Midbrain (tissue), 1 donor: ENCODE data around the gene WT1.

Experiments
- DNase-seq: peaks from one replicate; lab custom pipeline; 2025; lab: John Stamatoyannopoulos, UW

The WT1 gene

DNA sequence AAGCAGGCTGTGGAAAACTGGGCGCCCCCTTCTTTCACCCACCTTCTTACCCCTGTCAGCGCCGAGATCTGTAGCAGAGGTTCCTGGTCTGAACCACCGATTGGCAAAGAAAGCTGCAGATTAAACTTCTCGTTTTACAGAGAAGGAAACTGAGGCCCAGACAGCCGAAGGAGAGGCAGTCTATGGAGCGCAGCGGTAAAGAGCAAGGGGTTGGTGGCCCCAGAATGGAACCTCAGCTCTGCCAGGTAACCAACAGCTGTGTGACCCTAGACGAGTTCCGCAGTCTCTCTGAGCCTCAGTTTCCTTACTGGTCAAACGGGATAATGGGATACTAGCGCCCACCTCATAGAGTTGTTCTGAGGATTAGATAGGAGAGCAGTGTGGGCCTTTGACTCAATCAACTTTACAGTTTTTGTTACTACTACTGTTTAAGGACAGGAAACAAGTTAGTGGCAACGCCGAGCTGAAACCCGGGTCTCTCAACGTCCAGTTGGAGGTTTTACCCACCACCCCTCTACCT lies 3.1 kb upstream of the WT1 start:
- DNase-seq = no peak

DNA sequence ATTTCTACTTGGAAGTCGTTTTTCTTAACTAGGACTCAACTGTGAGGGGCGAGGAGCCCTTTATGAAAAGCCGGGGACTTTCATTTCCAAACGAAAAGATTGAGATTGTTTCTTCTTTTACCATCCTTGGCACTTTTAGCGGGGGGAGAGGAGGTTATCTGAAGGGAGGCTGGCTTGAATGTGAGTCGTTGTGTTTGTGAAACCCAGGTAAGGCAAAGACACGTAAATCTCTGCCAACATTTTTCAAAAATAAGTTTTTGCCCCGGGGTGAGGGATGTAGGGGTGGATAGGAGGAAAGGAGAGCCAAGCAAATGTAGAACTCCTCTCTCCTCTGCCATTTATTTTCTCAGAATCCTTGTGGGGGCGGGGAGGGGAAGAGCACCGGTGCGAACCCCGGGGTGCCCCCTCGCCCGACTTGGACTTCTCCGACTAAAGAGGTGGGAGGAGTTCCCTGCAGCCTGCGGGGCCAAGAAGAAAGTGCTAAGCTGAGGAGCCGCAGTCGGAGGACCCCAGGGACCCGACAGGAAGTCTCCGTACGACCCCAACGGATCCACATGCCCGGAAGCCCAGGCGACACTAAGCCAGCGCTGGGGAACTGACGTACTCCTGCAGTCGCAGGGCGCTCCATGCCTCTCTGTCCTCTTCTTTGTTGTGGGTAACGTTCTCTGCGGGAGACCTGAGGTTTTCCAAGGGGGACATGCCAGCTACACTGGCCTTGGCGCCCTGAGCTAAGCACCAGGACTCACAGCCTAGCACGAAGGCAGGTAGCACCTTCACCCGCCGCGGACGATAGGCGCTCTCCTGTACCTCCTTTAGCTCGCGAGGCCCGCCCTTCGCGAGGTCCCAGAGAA lies 2.4 kb upstream of the WT1 start:
- DNase-seq = no peak

GRCh38 chr11:32436751-32437494 lies 1.6 kb upstream of the WT1 start:
- DNase-seq = no peak

GRCh38 chr11:32435942-32436750 lies 807 bp upstream of the WT1 start:
- DNase-seq = no peak

- DNase-seq = no peak
Observed at GRCh38 chr11:32435152-32435480, 223 bp downstream of the WT1 start.

DNA sequence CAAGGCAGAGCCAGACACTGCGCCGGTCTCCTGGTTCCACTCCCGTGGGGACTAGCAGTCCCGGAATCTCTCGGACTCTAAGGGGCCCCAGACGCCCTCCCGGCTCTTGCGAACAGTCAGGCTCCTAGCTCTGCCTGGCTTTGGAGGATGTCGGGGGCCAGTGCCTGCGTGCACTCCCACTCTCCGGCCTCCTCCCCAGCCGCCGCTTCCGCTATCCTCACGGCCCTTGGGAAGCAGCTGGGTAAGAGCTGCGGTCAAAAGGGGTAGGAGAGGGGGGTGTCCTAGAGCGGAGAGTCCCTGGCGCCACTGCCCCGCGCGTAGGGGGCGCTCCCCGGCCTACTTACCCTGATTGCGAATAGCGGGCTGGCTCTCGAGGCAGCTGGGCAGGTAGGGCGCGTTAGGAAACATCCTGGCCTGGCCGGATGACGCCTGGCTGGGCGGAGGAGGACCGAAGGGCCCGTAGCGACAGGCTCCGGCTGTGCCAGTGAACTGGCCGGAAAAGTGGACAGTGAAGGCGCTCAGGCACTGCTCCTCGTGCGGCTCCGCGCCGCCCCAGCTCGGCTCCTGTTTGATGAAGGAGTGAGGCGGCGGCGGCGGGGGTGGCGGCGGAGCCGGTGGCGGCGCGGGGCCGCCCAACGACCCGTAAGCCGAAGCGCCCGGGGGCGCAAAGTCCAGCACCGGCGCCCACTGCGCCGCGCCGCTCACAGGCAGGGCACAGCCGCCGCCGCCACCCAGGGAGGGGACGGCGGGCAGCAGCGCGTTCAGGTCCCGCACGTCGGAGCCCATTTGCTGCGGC lies 785 bp downstream of the WT1 start:
- no peak for DNase-seq

DNA sequence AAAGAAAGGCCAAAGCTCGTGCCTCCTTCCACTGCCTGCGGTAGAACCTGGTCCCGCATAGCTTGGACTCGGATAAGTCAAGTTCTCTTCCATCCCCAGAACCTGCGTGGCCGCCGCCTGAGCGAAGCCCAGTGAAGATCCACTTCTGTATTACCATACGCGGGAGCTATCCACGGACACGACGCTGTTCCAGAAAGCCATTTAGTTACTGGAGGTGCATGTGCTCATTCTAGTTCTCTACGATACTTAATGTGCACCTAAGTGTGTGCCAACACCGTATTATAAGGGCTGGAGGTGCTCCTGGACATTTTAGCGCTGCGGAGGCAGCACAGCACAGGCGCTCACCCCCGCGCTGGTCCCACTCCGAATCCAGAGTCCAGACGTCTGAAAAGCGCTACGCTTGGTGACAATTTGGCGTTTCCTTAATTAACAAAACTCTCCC lies 1.4 kb downstream of the WT1 start:
- no peak for DNase-seq

- DNase-seq = no peak
Observed at GRCh38 chr11:32433101-32433913, 2.0 kb downstream of the WT1 start.

DNA sequence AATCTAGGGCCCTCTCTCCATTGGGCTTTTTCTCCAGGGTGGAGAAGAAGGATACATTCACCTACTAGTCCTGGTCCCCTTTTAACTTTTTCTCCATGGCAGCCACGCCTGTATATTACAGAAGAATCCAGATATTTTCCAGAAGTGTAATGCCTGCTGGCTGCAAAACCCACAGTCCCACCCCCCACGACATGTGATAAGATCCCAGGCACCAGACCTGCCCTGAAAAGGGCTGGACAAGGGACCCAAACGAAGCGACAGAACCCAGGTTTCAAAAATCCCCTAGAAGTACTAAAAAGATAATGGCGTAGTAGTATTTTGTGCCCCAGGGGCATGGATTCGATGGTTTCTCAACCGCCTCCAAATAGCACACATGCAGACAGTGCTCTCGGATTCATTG lies 2.8 kb downstream of the WT1 start:
- no peak for DNase-seq

DNA sequence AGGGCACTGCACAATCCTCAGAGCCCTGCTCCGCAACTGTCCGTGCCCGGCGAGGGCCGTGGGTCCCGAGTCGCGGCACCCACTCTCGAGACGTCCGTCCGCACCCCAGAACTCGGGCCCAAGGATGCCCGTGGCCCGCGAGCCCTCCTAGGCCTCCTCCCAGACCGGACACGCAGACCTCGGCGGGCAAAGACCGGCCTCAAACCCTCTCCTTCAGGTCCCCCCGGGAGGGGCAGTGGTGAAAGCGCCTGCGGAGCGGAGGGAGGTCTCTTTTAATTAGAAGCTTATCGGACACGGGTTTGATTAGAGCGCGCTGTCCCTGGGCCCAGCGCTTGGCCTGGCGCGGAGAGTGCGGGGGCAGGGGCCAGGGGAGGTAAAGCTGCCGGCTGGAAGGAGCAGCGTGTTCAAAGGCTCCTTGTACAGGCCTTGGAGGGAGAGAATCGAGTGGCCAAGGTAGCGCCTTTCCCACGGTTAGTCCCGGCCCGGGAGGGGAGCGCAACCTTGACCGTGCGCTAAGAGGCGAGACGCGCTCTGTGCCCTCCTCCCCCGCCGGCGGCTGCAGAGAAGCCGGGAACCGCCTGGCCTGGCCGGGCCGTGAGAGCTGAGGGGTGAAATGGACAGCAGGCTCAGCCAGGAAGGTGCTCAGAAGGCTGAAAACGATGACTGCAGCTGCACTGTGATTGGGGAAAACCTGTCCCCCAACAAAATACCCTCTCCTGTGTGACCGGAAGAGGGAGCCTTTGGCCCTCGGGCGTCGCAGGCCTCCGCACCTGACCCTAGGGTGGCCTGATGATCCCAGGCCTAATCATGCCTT lies 4.6 kb downstream of the WT1 start:
- no peak for DNase-seq

- DNase-seq = no peak
Observed at GRCh38 chr11:32429477-32429876, 5.9 kb downstream of the WT1 start.

- DNase-seq = no peak
Observed at GRCh38 chr11:32428665-32429303, 6.6 kb downstream of the WT1 start.

DNA sequence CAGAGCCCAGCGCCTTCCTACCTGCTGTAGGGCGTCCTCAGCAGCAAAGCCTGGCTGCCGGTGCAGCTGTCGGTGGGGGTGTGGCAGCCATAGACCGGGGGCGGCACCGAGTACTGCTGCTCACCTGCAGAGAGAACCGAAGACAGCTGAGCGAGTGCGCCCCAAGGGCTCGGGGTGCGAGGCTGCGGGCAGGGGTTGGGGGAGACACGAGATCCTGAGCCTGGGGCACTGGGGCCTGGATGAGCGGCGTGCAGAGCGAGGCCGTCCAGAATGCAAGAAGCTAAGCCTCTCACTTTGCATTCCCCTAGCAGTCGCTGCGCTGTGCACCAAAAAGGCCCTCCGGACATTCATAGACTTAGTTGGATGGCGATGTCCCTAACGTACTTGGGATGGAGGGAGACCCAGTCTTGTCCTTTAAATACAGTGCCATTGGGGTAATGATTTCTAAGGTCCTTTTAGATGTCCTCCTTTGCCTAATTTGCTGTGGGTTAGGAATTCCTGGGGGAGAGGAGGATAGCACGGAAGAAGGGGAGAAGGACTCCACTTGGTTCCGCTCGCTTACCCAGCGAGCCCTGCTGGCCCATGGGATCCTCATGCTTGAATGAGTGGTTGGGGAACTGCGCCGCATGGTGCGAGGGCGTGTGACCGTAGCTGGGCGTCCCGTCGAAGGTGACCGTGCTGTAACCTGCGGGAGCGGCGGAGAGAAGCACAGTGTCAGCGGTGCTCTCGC lies 7.2 kb downstream of the WT1 start:
- DNase-seq = no peak

DNA sequence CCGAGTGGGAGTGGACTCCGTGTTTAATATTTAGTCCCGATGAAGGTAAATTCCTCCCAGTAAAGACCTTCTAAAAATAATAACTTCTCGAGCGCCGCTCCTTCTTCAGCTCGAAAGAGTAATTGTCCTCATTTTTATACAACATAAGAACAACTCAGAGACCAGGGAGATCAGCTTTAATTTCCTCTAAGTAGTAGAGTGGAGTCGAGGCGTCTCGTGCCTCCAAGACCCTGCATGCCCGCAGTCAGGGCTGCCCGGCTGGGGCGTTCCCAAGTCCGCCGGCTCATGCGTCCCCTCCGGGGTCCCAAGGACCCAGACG lies 7.8 kb downstream of the WT1 start:
- no peak for DNase-seq

GRCh38 chr11:32426819-32427615 lies 8.3 kb downstream of the WT1 start:
- no peak for DNase-seq

GRCh38 chr11:32426192-32426591 lies 9.1 kb downstream of the WT1 start:
- DNase-seq = no peak

DNA sequence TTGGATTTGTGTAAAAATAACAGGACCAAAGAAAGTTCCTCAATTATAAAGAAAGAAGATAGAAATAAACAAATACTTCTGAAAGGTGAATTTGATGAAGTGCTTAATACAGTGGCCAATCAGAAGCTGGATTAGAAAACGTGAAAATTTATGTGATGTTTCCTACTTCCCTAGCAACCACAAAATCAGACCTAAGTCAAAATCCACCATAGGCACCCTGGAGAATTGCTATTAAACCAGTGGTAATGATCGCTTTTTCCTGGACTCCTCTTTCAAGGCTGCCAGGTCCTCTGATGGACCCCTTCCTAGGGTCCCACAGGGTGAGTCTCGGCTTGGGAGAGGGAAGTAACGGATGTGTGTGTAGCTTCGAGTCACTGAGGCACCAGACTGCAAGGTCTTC lies 9.6 kb downstream of the WT1 start:
- no peak for DNase-seq

DNA sequence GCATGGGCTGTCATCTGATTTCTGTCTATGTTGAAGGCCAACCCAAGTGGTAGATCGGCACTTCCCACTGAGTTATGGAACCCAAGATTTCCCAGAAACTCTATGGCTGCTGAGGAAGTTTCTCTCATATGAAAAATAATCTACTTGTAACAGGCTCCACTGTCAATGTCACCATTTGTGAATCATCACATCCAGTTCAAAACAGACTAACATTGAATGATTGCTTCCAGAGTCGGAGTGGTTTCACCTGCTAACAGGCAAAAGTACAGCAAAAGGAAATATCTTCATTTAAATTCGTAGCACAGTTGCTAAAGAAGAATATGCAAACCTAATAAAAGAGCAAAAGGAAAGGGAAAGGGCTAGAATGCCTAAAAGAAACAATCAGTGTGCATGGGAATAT lies 12.8 kb downstream of the WT1 start:
- no peak for DNase-seq
